ENCODE data around the gene KIF1B. TPM values are rescaled to one million over a fixed set of nuclear protein-coding genes. Genes with fewer than 3 reads are reported as not detected.
"Not testable (repeated sequence)": the region's sequence is repeated elsewhere in the genome, so short reads cannot be mapped to it uniquely, and the experiment has no call there.

The KIF1B gene
- total RNA-seq, 1 donor from 2014 or later = 113 TPM

DNA sequence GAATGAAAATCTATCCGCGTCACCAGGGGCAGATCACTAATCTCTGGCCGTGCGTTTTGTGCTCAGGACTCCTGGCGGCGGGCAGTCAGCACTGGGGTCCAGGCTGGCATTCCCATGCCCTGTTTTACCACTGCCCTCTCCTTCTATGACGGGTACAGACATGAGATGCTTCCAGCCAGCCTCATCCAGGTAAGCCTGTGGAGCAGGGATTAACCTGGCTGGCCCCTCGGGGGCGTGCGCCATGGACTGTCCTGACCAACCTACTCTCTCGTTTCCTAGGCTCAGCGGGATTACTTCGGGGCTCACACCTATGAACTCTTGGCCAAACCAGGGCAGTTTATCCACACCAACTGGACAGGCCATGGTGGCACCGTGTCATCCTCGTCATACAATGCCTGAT lies 209.0 kb downstream of the KIF1B start:
- H3K4me3 Mint-ChIP-seq = no peak overlapping the region
- TF ChIP-seq, protein P1, sequence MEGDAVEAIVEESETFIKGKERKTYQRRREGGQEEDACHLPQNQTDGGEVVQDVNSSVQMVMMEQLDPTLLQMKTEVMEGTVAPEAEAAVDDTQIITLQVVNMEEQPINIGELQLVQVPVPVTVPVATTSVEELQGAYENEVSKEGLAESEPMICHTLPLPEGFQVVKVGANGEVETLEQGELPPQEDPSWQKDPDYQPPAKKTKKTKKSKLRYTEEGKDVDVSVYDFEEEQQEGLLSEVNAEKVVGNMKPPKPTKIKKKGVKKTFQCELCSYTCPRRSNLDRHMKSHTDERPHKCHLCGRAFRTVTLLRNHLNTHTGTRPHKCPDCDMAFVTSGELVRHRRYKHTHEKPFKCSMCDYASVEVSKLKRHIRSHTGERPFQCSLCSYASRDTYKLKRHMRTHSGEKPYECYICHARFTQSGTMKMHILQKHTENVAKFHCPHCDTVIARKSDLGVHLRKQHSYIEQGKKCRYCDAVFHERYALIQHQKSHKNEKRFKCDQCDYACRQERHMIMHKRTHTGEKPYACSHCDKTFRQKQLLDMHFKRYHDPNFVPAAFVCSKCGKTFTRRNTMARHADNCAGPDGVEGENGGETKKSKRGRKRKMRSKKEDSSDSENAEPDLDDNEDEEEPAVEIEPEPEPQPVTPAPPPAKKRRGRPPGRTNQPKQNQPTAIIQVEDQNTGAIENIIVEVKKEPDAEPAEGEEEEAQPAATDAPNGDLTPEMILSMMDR (conservative IDR thresholded peaks at IDR 0.05) = no peak
- H3K36me3 Mint-ChIP-seq (ENCODE audit: low read depth) = peaks cover 32% of the 10 kb centered on the region
- H3K4me1 Mint-ChIP-seq = peaks cover 18% of the 10 kb centered on the region
- no peak for DNase-seq (ENCODE audit: low read depth, low spot score)
- H3K9me3 Mint-ChIP-seq = no peaks in the 10 kb centered on the region
- no peaks in the 10 kb centered on the region for H3K27me3 Mint-ChIP-seq (ENCODE audit: low read depth)
- no peak overlapping the region for H3K27ac Mint-ChIP-seq (ENCODE audit: unreplicated experiment)

DNA sequence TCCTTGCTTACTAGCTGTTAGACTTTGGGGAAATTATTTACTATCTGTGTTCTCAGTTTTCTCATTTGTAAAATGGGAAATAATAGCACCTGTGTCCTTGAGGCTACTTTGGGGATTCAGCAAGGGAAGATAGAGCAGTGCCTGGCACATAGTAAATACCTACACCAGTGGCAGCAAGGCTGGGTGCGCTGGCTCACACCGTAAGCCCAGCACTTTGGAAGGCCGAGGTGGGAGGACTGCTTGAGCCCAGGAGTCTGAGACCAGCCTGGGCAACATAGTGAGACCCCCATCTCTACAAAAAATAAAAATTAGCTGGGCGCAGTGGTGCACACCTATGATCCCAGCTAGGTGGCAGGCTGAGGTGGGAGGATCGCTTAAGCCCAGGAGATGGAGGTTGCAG lies 211.3 kb downstream of the KIF1B start:
- no peak overlapping the region for H3K4me3 Mint-ChIP-seq
- TF ChIP-seq, protein P1 (conservative IDR thresholded peaks at IDR 0.05) = no peak
- H3K9me3 Mint-ChIP-seq = no peaks in the 10 kb centered on the region
- peaks cover 28% of the 10 kb centered on the region for H3K36me3 Mint-ChIP-seq (ENCODE audit: low read depth)
- no peak overlapping the region for H3K27ac Mint-ChIP-seq (ENCODE audit: unreplicated experiment)
- H3K27me3 Mint-ChIP-seq (ENCODE audit: low read depth) = no peaks in the 10 kb centered on the region
- DNase-seq (ENCODE audit: low read depth, low spot score) = no peak
- peaks cover 22% of the 10 kb centered on the region for H3K4me1 Mint-ChIP-seq

DNA sequence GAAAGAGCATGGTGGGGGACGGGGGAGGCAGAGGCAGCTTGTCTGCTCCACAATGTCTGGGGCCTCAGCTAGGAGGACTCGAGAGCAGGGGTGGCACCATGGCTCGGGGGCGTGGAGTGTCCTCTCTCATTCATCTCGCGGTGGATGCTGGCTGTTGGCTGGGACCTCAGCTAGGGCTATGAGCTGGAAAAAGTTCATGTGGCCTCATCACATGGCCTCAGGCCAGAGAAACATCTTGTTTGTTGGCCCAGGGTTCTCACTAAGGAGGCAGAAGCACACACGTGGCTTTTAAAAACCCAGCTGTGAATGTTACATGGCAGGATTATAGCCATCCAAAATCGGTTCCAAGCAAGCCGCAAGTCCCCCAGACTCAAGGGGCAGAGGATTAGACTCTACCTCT lies 213.7 kb downstream of the KIF1B start:
- TF ChIP-seq, protein P1 (conservative IDR thresholded peaks at IDR 0.05) = no peak
- Mint-ChIP-seq H3K4me3 (no peak overlapping the region), H3K4me1 (peaks cover 27% of the 10 kb centered on the region), H3K9me3 (no peaks in the 10 kb centered on the region), H3K36me3 (ENCODE audit: low read depth) (peaks cover 18% of the 10 kb centered on the region), H3K27me3 (ENCODE audit: low read depth) (no peaks in the 10 kb centered on the region), H3K27ac (ENCODE audit: unreplicated experiment) (peak overlapping the region; percentile 73)
- no peak for DNase-seq (ENCODE audit: low read depth, low spot score)

DNA sequence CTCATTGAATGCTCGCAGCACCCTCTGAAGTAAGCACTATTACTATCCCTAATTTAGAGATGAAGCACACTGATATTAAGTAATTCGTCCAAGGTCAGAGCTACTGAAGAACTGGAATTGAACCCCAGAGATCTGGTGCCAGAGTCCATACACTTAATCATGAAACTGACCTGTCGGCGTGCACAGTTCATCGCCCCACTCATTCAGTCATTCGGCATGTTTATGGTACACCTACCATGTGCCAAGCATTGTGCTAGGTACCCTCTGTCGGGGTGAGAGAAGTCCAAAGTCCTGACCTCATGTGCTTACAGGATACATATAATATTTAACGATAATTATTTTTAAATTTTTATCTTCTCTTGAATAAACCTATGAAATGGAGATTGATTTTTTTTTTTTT lies 214.3 kb downstream of the KIF1B start:
- H3K4me3 Mint-ChIP-seq = no peak overlapping the region
- H3K27ac Mint-ChIP-seq (ENCODE audit: unreplicated experiment) = no peak overlapping the region
- H3K9me3 Mint-ChIP-seq = no peaks in the 10 kb centered on the region

DNA sequence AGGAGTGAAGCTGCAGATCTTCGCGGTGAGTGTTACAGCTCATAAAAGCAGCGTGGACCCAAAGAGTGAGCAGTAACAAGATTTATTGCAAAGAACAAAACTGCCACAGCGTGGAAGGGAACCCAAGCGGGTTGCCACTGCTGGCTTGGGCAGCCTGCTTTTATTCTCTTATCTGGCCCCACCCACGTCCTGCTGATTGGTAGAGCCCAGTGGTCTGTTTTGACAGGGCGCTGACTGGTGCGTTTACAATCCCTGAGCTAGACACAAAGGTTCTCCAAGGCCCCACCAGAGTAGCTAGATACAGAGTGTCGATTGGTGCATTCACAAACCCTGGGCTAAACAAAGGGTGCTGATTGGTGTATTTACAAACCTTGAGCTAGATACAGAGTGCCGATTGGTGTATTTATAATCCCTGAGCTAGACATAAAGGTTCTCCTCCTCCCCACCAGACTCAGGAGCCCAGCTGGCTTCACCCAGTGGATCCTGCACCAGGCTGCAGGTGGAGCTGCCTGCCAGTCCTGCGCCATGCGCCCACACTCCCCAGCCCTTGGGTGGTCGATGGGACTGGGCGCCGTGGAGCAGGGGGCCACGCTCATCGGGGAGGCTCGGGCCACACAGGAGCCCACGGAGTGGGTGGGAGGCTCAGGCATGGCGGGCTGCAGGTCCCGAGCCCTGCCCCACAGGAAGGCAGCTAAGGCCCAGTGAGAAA lies 215.6 kb downstream of the KIF1B start:
- Mint-ChIP-seq H3K27ac (ENCODE audit: unreplicated experiment) (peak overlapping the region; percentile 67), H3K4me1 (peaks cover 36% of the 10 kb centered on the region), H3K4me3 (peak overlapping the region; percentile 12)
- H3K27me3 Mint-ChIP-seq (ENCODE audit: low read depth); H3K36me3 Mint-ChIP-seq (ENCODE audit: low read depth); H3K9me3 Mint-ChIP-seq; DNase-seq (ENCODE audit: low read depth, low spot score): not testable (repeated sequence)

More for the DNA sequence above, 214.3 kb downstream of the KIF1B start:
- Mint-ChIP-seq H3K36me3 (ENCODE audit: low read depth) (peaks cover 13% of the 10 kb centered on the region), H3K4me1 (peaks cover 27% of the 10 kb centered on the region), H3K27me3 (ENCODE audit: low read depth) (no peaks in the 10 kb centered on the region)
- TF ChIP-seq, protein P1 (conservative IDR thresholded peaks at IDR 0.05) = no peak
- no peak for DNase-seq (ENCODE audit: low read depth, low spot score)

DNA sequence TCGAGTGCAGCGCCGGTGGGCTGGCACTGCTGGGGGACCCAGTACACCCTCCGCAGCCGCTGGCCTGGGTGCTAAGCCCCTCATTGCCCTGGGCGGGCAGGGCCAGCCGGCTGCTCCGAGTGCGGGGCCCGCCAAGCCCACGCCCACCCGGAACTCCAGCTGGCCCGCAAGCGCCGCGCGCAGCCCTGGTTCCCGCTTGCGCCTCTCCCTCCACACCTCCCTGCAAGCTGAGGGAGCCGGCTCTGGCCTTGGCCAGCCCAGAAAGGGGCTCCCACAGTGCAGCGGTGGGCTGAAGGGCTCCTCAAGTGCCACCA lies 216.1 kb downstream of the KIF1B start:
- H3K9me3 Mint-ChIP-seq; DNase-seq (ENCODE audit: low read depth, low spot score); H3K27ac Mint-ChIP-seq (ENCODE audit: unreplicated experiment); H3K27me3 Mint-ChIP-seq (ENCODE audit: low read depth); H3K4me3 Mint-ChIP-seq: not testable (repeated sequence)
- peaks cover 13% of the 10 kb centered on the region for H3K36me3 Mint-ChIP-seq (ENCODE audit: low read depth)
- peaks cover 38% of the 10 kb centered on the region for H3K4me1 Mint-ChIP-seq

All from neural crest cell (in vitro differentiated cells).